HepG2 (cell line): Measurements from ENCODE around the gene HAGHL. TPM values are rescaled to one million over a fixed set of nuclear protein-coding genes. Genes with fewer than 3 reads are reported as not detected.

ENCODE experiments used
- ATAC-seq: fragments of 200-7000 bp; cut with Tn5 transposase; 3 replicates; pipeline ENCODE4 v1.9.1; 2020; ENCODE audit warnings: mild to moderate bottlenecking, moderate library complexity
- BruUV-seq: library from RNA; stranded (reverse); fragments of 400-500 nt; replicated peaks from 2 replicates; lab custom pipeline; 2021; lab: Mats Ljungman, UMichigan
- CTCF ChIA-PET: fragments of 300-600 bp; formaldehyde crosslinking; extraction: SDS; loops from one replicate; lab custom pipeline; 2021; ENCODE audit warnings: low total read pairs, inconsistent platforms, low intra/inter-chr PET ratio; lab: Yijun Ruan, JAX
- POLR2A ChIA-PET: fragments of 350-600 bp; sonication (Branson Sonifier 250); formaldehyde crosslinking; loops from one replicate; lab custom pipeline; 2020; ENCODE audit warnings: antibody characterized with exemption, inconsistent platforms; lab: Yijun Ruan, JAX
- DNase-seq: peaks from one replicate; pipeline ENCODE4 v3.0.0-alpha.2; 2015; ENCODE audit warnings: low spot score
- FAIRE-seq: peaks from 3 replicates; lab custom pipeline; 2011; peaks lifted over from hg19 to GRCh38; lab: Jason Lieb, UNC
- H2AFZ ChIP-seq: one replicate; pipeline ENCODE4 v1.6.1; 2011; ENCODE audit warnings: low read length, inconsistent platforms
- H3K27ac ChIP-seq: fragments of 300-600 bp; 3 replicates; pipeline ENCODE4 v1.8.0; 2011; ENCODE audit warnings: mixed run types, mild to moderate bottlenecking, mixed read lengths, low read length, inconsistent platforms; ENCODE audit not compliant: insufficient read depth; ENCODE audit errors: extremely low read length
- H3K27me3 ChIP-seq, 2 experiments: fragments of 200-600 bp in 1 of 2; 2 replicates in 1 of 2; 3 replicates in 1 of 2; pipeline versions ENCODE4 v1.6.0 to v1.8.0; 2011; ENCODE audit warnings: low read length in 2 of 2, mild to moderate bottlenecking in 2 of 2, moderate library complexity in 2 of 2, inconsistent platforms in 1 of 2; ENCODE audit not compliant: insufficient read depth in 2 of 2, control insufficient read depth in 1 of 2
- H3K36me3 ChIP-seq, 2 experiments: fragments of 200-600 bp in 1 of 2; replicated peaks in 1 of 2; 2 replicates in 1 of 2; 3 replicates in 1 of 2; pipeline versions ENCODE4 v1.5.1 to v1.8.0; 2011; ENCODE audit warnings: low read length in 2 of 2, inconsistent platforms in 1 of 2; ENCODE audit not compliant: insufficient read depth in 2 of 2, control insufficient read depth in 1 of 2
- H3K4me1 ChIP-seq: 2 replicates; pipeline ENCODE4 v1.5.1; 2012; ENCODE audit warnings: low read length, inconsistent platforms; ENCODE audit not compliant: insufficient read depth
- H3K4me2 ChIP-seq: 2 replicates; pipeline ENCODE4 v1.6.0; 2011; ENCODE audit warnings: low read depth, low read length, inconsistent platforms
- H3K4me3 ChIP-seq, 3 experiments: fragments of 200-600 bp in 1 of 3; sonication (generic), shearing (Covaris generic) in 1 of 3; replicated peaks in 1 of 3; 2 replicates each; pipeline ENCODE4 v1.5.1; 2011 to 2016; ENCODE audit warnings: low read length in 3 of 3, inconsistent platforms in 2 of 3, low read depth in 2 of 3, mild to moderate bottlenecking in 2 of 3, control low read depth in 1 of 3, mixed read lengths in 1 of 3; ENCODE audit not compliant: insufficient read depth in 1 of 3
- H3K79me2 ChIP-seq: one replicate; pipeline ENCODE4 v1.6.1; 2011; ENCODE audit warnings: low read length, inconsistent platforms; ENCODE audit not compliant: insufficient read depth
- H3K9ac ChIP-seq: 2 replicates; pipeline ENCODE4 v1.6.0; 2011; ENCODE audit warnings: mild to moderate bottlenecking, low read depth, low read length, inconsistent platforms; ENCODE audit not compliant: insufficient read depth
- H3K9me3 ChIP-seq: 2 replicates; pipeline ENCODE4 v1.5.1; 2012; ENCODE audit warnings: mild to moderate bottlenecking, low read length
- H4K20me1 ChIP-seq: 2 replicates; pipeline ENCODE4 v1.6.0; 2011; ENCODE audit warnings: inconsistent platforms, mild to moderate bottlenecking, low read length, moderate library complexity; ENCODE audit not compliant: insufficient read depth
- HDAC2 ChIP-seq: sonication (generic); formaldehyde crosslinking; IDR thresholded peaks from 2 replicates; pipeline ENCODE4 v1.4.0; 2020; ENCODE audit warnings: missing genetic modification reagents
- MYPOP ChIP-seq: sonication (generic); formaldehyde crosslinking; IDR thresholded peaks from 2 replicates; pipeline ENCODE4 v1.8.1; 2023; ENCODE audit warnings: mild to moderate bottlenecking, moderate library complexity, missing genetic modification reagents
- NCOA1 ChIP-seq: sonication (generic); formaldehyde crosslinking; IDR thresholded peaks from 2 replicates; pipeline ENCODE4 v1.9.0; 2021; ENCODE audit warnings: missing genetic modification reagents
- NFYB ChIP-seq: sonication (generic); formaldehyde crosslinking; IDR thresholded peaks from 2 replicates; pipeline ENCODE4 v1.4.0; 2020; ENCODE audit warnings: missing genetic modification reagents
- SALL2 ChIP-seq: sonication (generic); formaldehyde crosslinking; IDR thresholded peaks from 2 replicates; pipeline ENCODE4 v1.8.1; 2023; ENCODE audit warnings: mild to moderate bottlenecking, missing genetic modification reagents, inconsistent platforms
- STAG1 ChIP-seq: sonication (generic); formaldehyde crosslinking; IDR thresholded peaks from 2 replicates; pipeline ENCODE4 v1.4.0; 2020; ENCODE audit warnings: missing genetic modification reagents
- ZNF263 ChIP-seq: sonication (generic); formaldehyde crosslinking; IDR thresholded peaks from 2 replicates; pipeline ENCODE4 v1.4.0; 2020; ENCODE audit warnings: missing genetic modification reagents
- ZNF740 ChIP-seq: sonication (generic); formaldehyde crosslinking; IDR thresholded peaks from 2 replicates; pipeline ENCODE4 v1.4.0; 2020; ENCODE audit warnings: missing genetic modification reagents
- ZNF766 ChIP-seq: sonication (generic); formaldehyde crosslinking; IDR thresholded peaks from 2 replicates; pipeline ENCODE4 v1.5.0; 2020; ENCODE audit warnings: missing genetic modification reagents, borderline replicate concordance
- ZNF776 ChIP-seq: sonication (generic); formaldehyde crosslinking; IDR thresholded peaks from 2 replicates; pipeline ENCODE4 v1.4.0; 2020; ENCODE audit warnings: mild to moderate bottlenecking, missing genetic modification reagents
- WGBS: methylation state at CpG from one replicate; pipeline ENCODE4 v1.1.6; 2017; ENCODE audit warnings: low lambda C conversion rate; 5-methylcytosine and 5-hydroxymethylcytosine counted together
- in situ Hi-C: cut with HindIII; loops from 2 replicates; pipeline ENCODE4 v1.10.0; 2017; ENCODE audit warnings: low pct_unique_long_range_greater_than_20kb; ENCODE audit not compliant: extremely low pct_ligation_motif_present
- intact Hi-C: fragments of 100-400 bp; cut with micrococcal nuclease; formaldehyde crosslinking; loops from one replicate; pipeline ENCODE4 v1.10.0; 2022; ENCODE audit not compliant: unreplicated experiment
- polyA plus RNA-seq, 8 experiments: library from polyadenylated mRNA; depleted of rRNA in 3 of 8; stranded (reverse) in 7 of 8; unstranded in 1 of 8; fragments of >200 nt; fragmentation: Illumina TruSeq in 4 of 8; extraction: Trizol in 4 of 8; gene quantifications; 2 replicates each; pipeline versions ENCODE4 v1.2.1 to v1.2.3, GENCODE V29; 2011 to 2016; ENCODE audit warnings: low read depth in 4 of 8, missing spikeins in 1 of 8, mixed read lengths in 1 of 8; ENCODE audit not compliant: insufficient read depth in 1 of 8
- total RNA-seq, 5 experiments: library from RNA; depleted of rRNA; stranded (reverse); fragments of >200 nt; fragmentation: Illumina TruSeq; extraction: Trizol; gene quantifications; 2 replicates each; pipeline ENCODE4 v1.2.3, GENCODE V29; 2016; ENCODE audit warnings: low read depth in 1 of 5
- TF ChIP-seq, protein P1 (sequence below): sonication (generic); formaldehyde crosslinking; IDR thresholded peaks from 2 replicates; pipeline ENCODE4 v1.5.0; 2020; ENCODE audit warnings: missing genetic modification reagents
- TF ChIP-seq, protein P2 (sequence below): sonication (generic); formaldehyde crosslinking; IDR thresholded peaks from 2 replicates; pipeline ENCODE4 v1.4.0; 2020; ENCODE audit warnings: mild to moderate bottlenecking, missing genetic modification reagents
- TF ChIP-seq, protein P3 (sequence below): sonication (generic); formaldehyde crosslinking; IDR thresholded peaks from 2 replicates; pipeline ENCODE4 v1.8.1; 2023; ENCODE audit warnings: missing genetic modification reagents, mild to moderate bottlenecking, borderline replicate concordance

HAGHL gene
- total and polyA plus RNA-seq, 2 of the 13 experiments (the other 11 are each of a cell fraction or from before 2014, with no cell fraction given) = 3.4 to 8.4 TPM

DNA sequence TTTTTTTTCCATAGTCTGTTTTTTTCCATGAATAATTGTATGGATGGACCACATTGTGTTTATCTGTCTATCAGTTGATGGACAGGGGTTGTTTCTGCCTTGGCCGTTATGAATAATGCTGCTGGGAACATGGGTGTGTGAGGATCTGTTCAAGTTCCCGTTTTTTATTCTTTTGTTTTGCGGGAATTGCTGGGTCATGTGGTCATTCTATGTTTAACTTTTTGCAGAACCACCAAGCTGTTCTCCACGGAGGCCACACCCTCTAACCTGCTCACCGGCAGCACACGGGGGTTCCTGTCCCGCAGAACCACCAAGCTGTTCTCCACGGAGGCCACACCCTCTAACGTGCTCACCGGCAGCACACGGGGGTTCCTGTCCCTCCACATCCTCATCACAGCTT, 27.8 kb downstream of the HAGHL start:
- Histone ChIP-seq H3K27ac (no peak overlapping the region), H3K4me2 (no peak overlapping the region), H3K36me3 (no peaks in the 10 kb centered on the region), H3K9me3 (no peaks in the 10 kb centered on the region), H4K20me1 (no peaks in the 10 kb centered on the region), H3K4me3 (no peak overlapping the region), H3K9ac (no peak overlapping the region), H3K27me3 (peaks cover 5 to 42% of the 10 kb centered on the region in 2 experiments), H3K79me2 (no peaks in the 10 kb centered on the region), H2AFZ (no peak overlapping the region), H3K4me1 (peaks cover 13% of the 10 kb centered on the region)
- CTCF ChIA-PET = no interaction called here
- 25% methylated on average over 11 of the region's 11 CpGs for WGBS
- POLR2A ChIA-PET = no interaction called here
- BruUV-seq = no TSS peak
- in situ Hi-C loops = no loop called here
- FAIRE-seq (no peak), ATAC-seq (no peak), DNase-seq (no peak)
- intact Hi-C loops = no loop called here
- TF ChIP-seq STAG1 (CRISPR knock-in tag) (no peak), HDAC2 (CRISPR knock-in tag) (no peak), ZNF776 (CRISPR knock-in tag) (no peak), ZNF740 (CRISPR knock-in tag) (no peak), ZNF263 (CRISPR knock-in tag) (no peak), SALL2 (CRISPR knock-in tag) (no peak), NCOA1 (CRISPR knock-in tag) (no peak), ZNF766 (CRISPR knock-in tag) (no peak), MYPOP (CRISPR knock-in tag) (no peak), NFYB (CRISPR knock-in tag) (no peak)
- TF ChIP-seq, protein P1, sequence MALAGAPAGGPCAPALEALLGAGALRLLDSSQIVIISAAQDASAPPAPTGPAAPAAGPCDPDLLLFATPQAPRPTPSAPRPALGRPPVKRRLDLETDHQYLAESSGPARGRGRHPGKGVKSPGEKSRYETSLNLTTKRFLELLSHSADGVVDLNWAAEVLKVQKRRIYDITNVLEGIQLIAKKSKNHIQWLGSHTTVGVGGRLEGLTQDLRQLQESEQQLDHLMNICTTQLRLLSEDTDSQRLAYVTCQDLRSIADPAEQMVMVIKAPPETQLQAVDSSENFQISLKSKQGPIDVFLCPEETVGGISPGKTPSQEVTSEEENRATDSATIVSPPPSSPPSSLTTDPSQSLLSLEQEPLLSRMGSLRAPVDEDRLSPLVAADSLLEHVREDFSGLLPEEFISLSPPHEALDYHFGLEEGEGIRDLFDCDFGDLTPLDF = no peak
- TF ChIP-seq, protein P2, sequence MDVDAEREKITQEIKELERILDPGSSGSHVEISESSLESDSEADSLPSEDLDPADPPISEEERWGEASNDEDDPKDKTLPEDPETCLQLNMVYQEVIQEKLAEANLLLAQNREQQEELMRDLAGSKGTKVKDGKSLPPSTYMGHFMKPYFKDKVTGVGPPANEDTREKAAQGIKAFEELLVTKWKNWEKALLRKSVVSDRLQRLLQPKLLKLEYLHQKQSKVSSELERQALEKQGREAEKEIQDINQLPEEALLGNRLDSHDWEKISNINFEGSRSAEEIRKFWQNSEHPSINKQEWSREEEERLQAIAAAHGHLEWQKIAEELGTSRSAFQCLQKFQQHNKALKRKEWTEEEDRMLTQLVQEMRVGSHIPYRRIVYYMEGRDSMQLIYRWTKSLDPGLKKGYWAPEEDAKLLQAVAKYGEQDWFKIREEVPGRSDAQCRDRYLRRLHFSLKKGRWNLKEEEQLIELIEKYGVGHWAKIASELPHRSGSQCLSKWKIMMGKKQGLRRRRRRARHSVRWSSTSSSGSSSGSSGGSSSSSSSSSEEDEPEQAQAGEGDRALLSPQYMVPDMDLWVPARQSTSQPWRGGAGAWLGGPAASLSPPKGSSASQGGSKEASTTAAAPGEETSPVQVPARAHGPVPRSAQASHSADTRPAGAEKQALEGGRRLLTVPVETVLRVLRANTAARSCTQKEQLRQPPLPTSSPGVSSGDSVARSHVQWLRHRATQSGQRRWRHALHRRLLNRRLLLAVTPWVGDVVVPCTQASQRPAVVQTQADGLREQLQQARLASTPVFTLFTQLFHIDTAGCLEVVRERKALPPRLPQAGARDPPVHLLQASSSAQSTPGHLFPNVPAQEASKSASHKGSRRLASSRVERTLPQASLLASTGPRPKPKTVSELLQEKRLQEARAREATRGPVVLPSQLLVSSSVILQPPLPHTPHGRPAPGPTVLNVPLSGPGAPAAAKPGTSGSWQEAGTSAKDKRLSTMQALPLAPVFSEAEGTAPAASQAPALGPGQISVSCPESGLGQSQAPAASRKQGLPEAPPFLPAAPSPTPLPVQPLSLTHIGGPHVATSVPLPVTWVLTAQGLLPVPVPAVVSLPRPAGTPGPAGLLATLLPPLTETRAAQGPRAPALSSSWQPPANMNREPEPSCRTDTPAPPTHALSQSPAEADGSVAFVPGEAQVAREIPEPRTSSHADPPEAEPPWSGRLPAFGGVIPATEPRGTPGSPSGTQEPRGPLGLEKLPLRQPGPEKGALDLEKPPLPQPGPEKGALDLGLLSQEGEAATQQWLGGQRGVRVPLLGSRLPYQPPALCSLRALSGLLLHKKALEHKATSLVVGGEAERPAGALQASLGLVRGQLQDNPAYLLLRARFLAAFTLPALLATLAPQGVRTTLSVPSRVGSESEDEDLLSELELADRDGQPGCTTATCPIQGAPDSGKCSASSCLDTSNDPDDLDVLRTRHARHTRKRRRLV (CRISPR knock-in tag) = no peak
- TF ChIP-seq, protein P3, sequence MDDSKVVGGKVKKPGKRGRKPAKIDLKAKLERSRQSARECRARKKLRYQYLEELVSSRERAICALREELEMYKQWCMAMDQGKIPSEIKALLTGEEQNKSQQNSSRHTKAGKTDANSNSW (CRISPR knock-in tag) = no peak
